Endothelial cell of umbilical vein (primary cell): ENCODE measurements around the gene LCN6. TPM values are rescaled to one million over a fixed set of nuclear protein-coding genes. Genes with fewer than 3 reads are reported as not detected.
A peak's percentile ranks its signal among the peaks of the same experiment; 100 is the strongest.
"Not testable (repeated sequence)": the region's sequence is repeated elsewhere in the genome, so short reads cannot be mapped to it uniquely, and the experiment has no call there.

Experiments
- BruUV-seq: library from RNA; stranded (reverse); fragments of 400-500 nt; replicated peaks from 2 replicates; lab custom pipeline; 2021; lab: Mats Ljungman, UMichigan
- CTCF ChIA-PET: fragments of 300-600, 350-600 bp; sonication (Branson Sonifier 250); formaldehyde crosslinking; loops from one replicate; lab custom pipeline; 2021; ENCODE audit warnings: antibody characterized with exemption, inconsistent platforms; lab: Charles Lee
- POLR2A ChIA-PET: fragments of 300-600, 350-600 bp; sonication (Branson Sonifier 250); formaldehyde crosslinking; loops from one replicate; lab custom pipeline; 2021; ENCODE audit warnings: antibody characterized with exemption, inconsistent platforms; lab: Charles Lee
- DNase-seq: peaks from one replicate; pipeline ENCODE4 v3.0.0-alpha.2; 2011; ENCODE audit warnings: low read depth, low spot score
- FAIRE-seq: peaks from 2 replicates; lab custom pipeline; 2011; peaks lifted over from hg19 to GRCh38; lab: Jason Lieb, UNC
- H2AFZ ChIP-seq: 2 replicates; pipeline ENCODE4 v1.6.0; 2012; ENCODE audit warnings: low read depth, low read length, control low read depth, inconsistent platforms
- H3K27ac ChIP-seq: 2 replicates; pipeline ENCODE4 v1.5.1; 2011; ENCODE audit warnings: low read depth, mild to moderate bottlenecking, control low read depth, low read length, moderate library complexity; ENCODE audit not compliant: insufficient read depth
- H3K27me3 ChIP-seq, 2 experiments: 2 replicates each; pipeline versions ENCODE4 v1.6.0 to v1.6.1; 2011; ENCODE audit warnings: low read length in 2 of 2, mixed read lengths in 1 of 2; ENCODE audit not compliant: control insufficient read depth in 2 of 2, insufficient read depth in 2 of 2
- H3K36me3 ChIP-seq, 2 experiments: 2 replicates in 1 of 2; 3 replicates in 1 of 2; pipeline ENCODE4 v1.5.1; 2011; ENCODE audit warnings: low read length in 2 of 2, mild to moderate bottlenecking in 1 of 2, moderate library complexity in 1 of 2; ENCODE audit not compliant: control insufficient read depth in 2 of 2, insufficient read depth in 2 of 2; ENCODE audit errors: extremely low read depth in 1 of 2
- H3K4me1 ChIP-seq: 3 replicates; pipeline ENCODE4 v1.5.1; 2011; ENCODE audit warnings: mild to moderate bottlenecking, low read length; ENCODE audit not compliant: control insufficient read depth, insufficient read depth; ENCODE audit errors: extremely low read depth
- H3K4me2 ChIP-seq: 2 replicates; pipeline ENCODE4 v1.6.1; 2011; ENCODE audit warnings: low read length, control low read depth, mixed read lengths; ENCODE audit not compliant: insufficient read depth
- H3K4me3 ChIP-seq, 3 experiments: fragments of 200-600 bp in 1 of 3; sonication (generic), shearing (Covaris generic) in 1 of 3; replicated peaks in 1 of 3; 2 replicates each; pipeline ENCODE4 v1.5.1; 2011 to 2016; ENCODE audit warnings: control low read depth in 3 of 3, low read length in 3 of 3, mild to moderate bottlenecking in 2 of 3, inconsistent platforms in 1 of 3, low read depth in 1 of 3, moderate library complexity in 1 of 3; ENCODE audit not compliant: insufficient read depth in 1 of 3
- H3K79me2 ChIP-seq: 2 replicates; pipeline ENCODE4 v1.6.0; 2012; ENCODE audit warnings: low read length, inconsistent platforms; ENCODE audit not compliant: control insufficient read depth, insufficient read depth
- H3K9ac ChIP-seq: replicated peaks from 2 replicates; pipeline ENCODE3; 2011; ENCODE audit warnings: low read length, control low read depth; ENCODE audit not compliant: insufficient read depth; ENCODE audit errors: extremely low read depth
- H3K9me1 ChIP-seq: replicated peaks from 3 replicates; pipeline ENCODE4 v1.6.0; 2011; ENCODE audit warnings: mild to moderate bottlenecking, low read length; ENCODE audit not compliant: control insufficient read depth, insufficient read depth; ENCODE audit errors: extremely low read depth
- H3K9me3 ChIP-seq: replicated peaks from 2 replicates; pipeline ENCODE4 v1.5.1; 2012; ENCODE audit warnings: low read length, inconsistent platforms; ENCODE audit not compliant: control insufficient read depth, insufficient read depth
- H4K20me1 ChIP-seq: replicated peaks from 2 replicates; pipeline ENCODE3; 2011; ENCODE audit warnings: mild to moderate bottlenecking, low read length; ENCODE audit not compliant: control insufficient read depth, insufficient read depth; ENCODE audit errors: extremely low read depth
- CTCF ChIP-seq, 2 donors: IDR thresholded peaks; 1 replicate in 1 of 2; 2 replicates in 1 of 2; pipeline ENCODE4 v1.5.1; 2011; ENCODE audit warnings: low read length in 2 of 2, mild to moderate bottlenecking in 2 of 2, moderate library complexity in 2 of 2, control low read depth in 1 of 2, inconsistent platforms in 1 of 2, low read depth in 1 of 2; ENCODE audit not compliant: insufficient read depth in 1 of 2; ENCODE audit errors: extremely low read depth in 1 of 2
- EZH2 ChIP-seq: IDR thresholded peaks from 2 replicates; pipeline ENCODE4 v1.6.1; 2012; ENCODE audit warnings: borderline replicate concordance, low read depth, mild to moderate bottlenecking, moderate library complexity, low read length, inconsistent platforms; ENCODE audit not compliant: severe bottlenecking
- dilution Hi-C: fragments of 300-500 bp; cut with MboI; formaldehyde crosslinking; loops from one replicate; pipeline ENCODE4 v1.15.0; 2019; ENCODE audit warnings: low sequenced_read_pairs; ENCODE audit not compliant: extremely low pct_ligation_motif_present
- intact Hi-C: fragments of 100-400 bp; cut with micrococcal nuclease; formaldehyde crosslinking; loops from one replicate; pipeline ENCODE4 v1.10.0; 2022
- polyA plus RNA-seq, 4 experiments: library from polyadenylated mRNA; depleted of rRNA in 3 of 4; stranded (reverse) in 3 of 4; unstranded in 1 of 4; fragments of >200 nt; gene quantifications; 2 replicates each; pipeline versions ENCODE4 v1.2.1 to v1.2.3, GENCODE V29; 2011 to 2012; ENCODE audit warnings: missing spikeins in 1 of 4
- total RNA-seq: library from RNA; stranded (reverse); gene quantifications from 2 replicates; pipeline ENCODE4 v1.2.3, GENCODE V29; 2021

Gene LCN6
- total and polyA plus RNA-seq, 2 donors (not counting 3 experiments of a cell fraction or from before 2014, with no cell fraction given), result 0.17 TPM; not detected in 1

- H3K27ac ChIP-seq, result no peak overlapping the region
- H3K4me2 ChIP-seq, result no peak overlapping the region
- H3K9me3 ChIP-seq, result no peaks in the 10 kb centered on the region
- no peaks in the 10 kb centered on the region for H3K9me1 ChIP-seq
- dilution Hi-C loops, result no loop called here
- intact Hi-C loops, result loop anchor here (1.0 to 5.0 kb wide), 4 partner anchors 156 to 449 kb away; partner anchors contain the start of gene FBXW5
- ChIA-PET CTCF (interaction anchor here (0.9 to 2.2 kb wide), 7 partner anchors 10 to 276 kb away, joined by 3 to 19 read pairs (median 4); no protein-coding TSS in a partner anchor), POLR2A (no interaction called here)
- no peak overlapping the region for H3K9ac ChIP-seq
- no peaks in the 10 kb centered on the region for H4K20me1 ChIP-seq
- H2AFZ ChIP-seq, result no peak overlapping the region
- FAIRE-seq, result peak; percentile 76
- H3K4me3 ChIP-seq, result no peak overlapping the region
- H3K27me3 ChIP-seq, result peaks cover 0 to 5% of the 10 kb centered on the region in 2 experiments
- no TSS peak for BruUV-seq
- DNase-seq, result peak; percentile 69
- peaks cover 7% of the 10 kb centered on the region for H3K4me1 ChIP-seq
- peak; percentile 66 to 75 for TF ChIP-seq CTCF (IDR thresholded peaks at IDR 0.05; ENCODE audit: extremely low read depth in 1 of 2, insufficient read depth in 1 of 2, low read depth in 1 of 2, low read length in 2 of 2)
- no peak for TF ChIP-seq EZH2
- H3K79me2 ChIP-seq, result peaks cover 1% of the 10 kb centered on the region
- no peaks in the 10 kb centered on the region for H3K36me3 ChIP-seq
Observed at GRCh38 chr9:136787690-136788400, 39.5 kb upstream of the LCN6 start.

- dilution Hi-C loops, POLR2A ChIA-PET: not testable (repeated sequence)
Observed at GRCh38 chr9:136786983-136787382, 38.7 kb upstream of the LCN6 start.

More at GRCh38 chr9:136786983-136787382, 38.7 kb upstream of the LCN6 start:
- H3K9me3 ChIP-seq, H2AFZ ChIP-seq, FAIRE-seq, H3K4me1 ChIP-seq, H3K4me2 ChIP-seq, DNase-seq, H3K27me3 ChIP-seq, H3K4me3 ChIP-seq, H3K36me3 ChIP-seq, H4K20me1 ChIP-seq, H3K9ac ChIP-seq, H3K9me1 ChIP-seq, H3K79me2 ChIP-seq, BruUV-seq, H3K27ac ChIP-seq: not testable (repeated sequence)
- intact Hi-C loops, result loop anchor here (1.0 to 5.0 kb wide), 4 partner anchors 157 to 450 kb away; partner anchors contain the start of gene FBXW5
- CTCF ChIA-PET, result interaction anchor here (1.2 kb wide), 2 partner anchors 248 to 258 kb away, joined by 4 read pairs; no protein-coding TSS in a partner anchor
